ENCODE measurements around the gene BTD.

Gene BTD

GRCh38 chr3:15657016-15657415, 55.5 kb downstream of the BTD start:
- in situ Hi-C loops (cut with MboI; ENCODE audit: low pct_unique_long_range_greater_than_20kb, low sequenced_read_pairs, unreplicated experiment) = no loop called here
- DNase-seq (ENCODE audit: low spot score) = no peak
- TF ChIP-seq CTCF (IDR thresholded peaks at IDR 0.05; ENCODE audit: extremely low read depth, insufficient read depth, missing control alignments) = no peak

GRCh38 chr3:15659254-15659975, 57.9 kb downstream of the BTD start:
- DNase-seq (ENCODE audit: low spot score) = no peak

GRCh38 chr3:15660055-15660935, 58.8 kb downstream of the BTD start:
- no peak for TF ChIP-seq CTCF (IDR thresholded peaks at IDR 0.05; ENCODE audit: extremely low read depth, insufficient read depth, missing control alignments)
- no peak for DNase-seq (ENCODE audit: low spot score)
- in situ Hi-C loops (cut with MboI; ENCODE audit: low pct_unique_long_range_greater_than_20kb, low sequenced_read_pairs, unreplicated experiment) = no loop called here

More at GRCh38 chr3:15659254-15659975, 57.9 kb downstream of the BTD start:
- in situ Hi-C loops (cut with MboI; ENCODE audit: low pct_unique_long_range_greater_than_20kb, low sequenced_read_pairs, unreplicated experiment) = no loop called here
- no peak for TF ChIP-seq CTCF (IDR thresholded peaks at IDR 0.05; ENCODE audit: extremely low read depth, insufficient read depth, missing control alignments)

GRCh38 chr3:15664144-15664543, 62.6 kb downstream of the BTD start:
- TF ChIP-seq CTCF (IDR thresholded peaks at IDR 0.05; ENCODE audit: extremely low read depth, insufficient read depth, missing control alignments) = no peak
- in situ Hi-C loops (cut with MboI; ENCODE audit: low pct_unique_long_range_greater_than_20kb, low sequenced_read_pairs, unreplicated experiment) = no loop called here
- no peak for DNase-seq (ENCODE audit: low spot score)

- TF ChIP-seq CTCF (IDR thresholded peaks at IDR 0.05; ENCODE audit: extremely low read depth, insufficient read depth, missing control alignments) = no peak
- in situ Hi-C loops (cut with MboI; ENCODE audit: low pct_unique_long_range_greater_than_20kb, low sequenced_read_pairs, unreplicated experiment) = no loop called here
- no peak for DNase-seq (ENCODE audit: low spot score)
Observed at GRCh38 chr3:15665510-15666150, 64.1 kb downstream of the BTD start.

GRCh38 chr3:15666277-15666676, 64.7 kb downstream of the BTD start:
- in situ Hi-C loops (cut with MboI; ENCODE audit: low pct_unique_long_range_greater_than_20kb, low sequenced_read_pairs, unreplicated experiment) = no loop called here
- no peak for DNase-seq (ENCODE audit: low spot score)
- TF ChIP-seq CTCF (IDR thresholded peaks at IDR 0.05; ENCODE audit: extremely low read depth, insufficient read depth, missing control alignments) = no peak
